Liver (tissue), 3 donors: Measurements from ENCODE around the gene FBXO8.

Experiments
- ATF3 ChIP-seq: IDR thresholded peaks from 2 replicates; pipeline ENCODE4 v1.6.1; 2016; ENCODE audit warnings: antibody characterized with exemption
- RAD21 ChIP-seq, 2 donors: IDR thresholded peaks; 2 replicates each; pipeline ENCODE4 v1.6.1; 2016; ENCODE audit warnings: antibody characterized with exemption in 2 of 2, mild to moderate bottlenecking in 2 of 2
- RXRA ChIP-seq, 2 donors: IDR thresholded peaks; 2 replicates each; pipeline ENCODE4 v1.6.1; 2017 to 2018; ENCODE audit warnings: antibody characterized with exemption in 2 of 2, mild to moderate bottlenecking in 1 of 2
- TAF1 ChIP-seq: conservative IDR thresholded peaks from 2 replicates; pipeline ENCODE4 v1.6.1; 2016; ENCODE audit warnings: antibody characterized with exemption, mild to moderate bottlenecking
- TF ChIP-seq, protein P1 (sequence below): fragments of 150-350 bp; IDR thresholded peaks from 2 replicates; pipeline ENCODE4 v1.5.1; 2017; ENCODE audit warnings: improper control_type of control experiment, low read depth, low read length; ENCODE audit not compliant: missing input control
- TF ChIP-seq, protein P2 (sequence below): IDR thresholded peaks from 2 replicates; pipeline ENCODE4 v1.6.1; 2016; ENCODE audit warnings: antibody characterized with exemption
- donor health status: healthy.
- donor health status: healthy.

GRCh38 chr4:174256277-174256713 lies 27.2 kb downstream of the FBXO8 start:
- TF ChIP-seq RAD21 (IDR thresholded peaks at IDR 0.05) (no peak), TAF1 (no peak), RXRA (IDR thresholded peaks at IDR 0.05) (no peak), ATF3 (no peak)
- TF ChIP-seq, protein P1, sequence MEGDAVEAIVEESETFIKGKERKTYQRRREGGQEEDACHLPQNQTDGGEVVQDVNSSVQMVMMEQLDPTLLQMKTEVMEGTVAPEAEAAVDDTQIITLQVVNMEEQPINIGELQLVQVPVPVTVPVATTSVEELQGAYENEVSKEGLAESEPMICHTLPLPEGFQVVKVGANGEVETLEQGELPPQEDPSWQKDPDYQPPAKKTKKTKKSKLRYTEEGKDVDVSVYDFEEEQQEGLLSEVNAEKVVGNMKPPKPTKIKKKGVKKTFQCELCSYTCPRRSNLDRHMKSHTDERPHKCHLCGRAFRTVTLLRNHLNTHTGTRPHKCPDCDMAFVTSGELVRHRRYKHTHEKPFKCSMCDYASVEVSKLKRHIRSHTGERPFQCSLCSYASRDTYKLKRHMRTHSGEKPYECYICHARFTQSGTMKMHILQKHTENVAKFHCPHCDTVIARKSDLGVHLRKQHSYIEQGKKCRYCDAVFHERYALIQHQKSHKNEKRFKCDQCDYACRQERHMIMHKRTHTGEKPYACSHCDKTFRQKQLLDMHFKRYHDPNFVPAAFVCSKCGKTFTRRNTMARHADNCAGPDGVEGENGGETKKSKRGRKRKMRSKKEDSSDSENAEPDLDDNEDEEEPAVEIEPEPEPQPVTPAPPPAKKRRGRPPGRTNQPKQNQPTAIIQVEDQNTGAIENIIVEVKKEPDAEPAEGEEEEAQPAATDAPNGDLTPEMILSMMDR: no peak
- TF ChIP-seq, protein P2, sequence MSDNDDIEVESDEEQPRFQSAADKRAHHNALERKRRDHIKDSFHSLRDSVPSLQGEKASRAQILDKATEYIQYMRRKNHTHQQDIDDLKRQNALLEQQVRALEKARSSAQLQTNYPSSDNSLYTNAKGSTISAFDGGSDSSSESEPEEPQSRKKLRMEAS: no peak
